Measurements from ENCODE around the gene NEK6.

The NEK6 gene

DNA sequence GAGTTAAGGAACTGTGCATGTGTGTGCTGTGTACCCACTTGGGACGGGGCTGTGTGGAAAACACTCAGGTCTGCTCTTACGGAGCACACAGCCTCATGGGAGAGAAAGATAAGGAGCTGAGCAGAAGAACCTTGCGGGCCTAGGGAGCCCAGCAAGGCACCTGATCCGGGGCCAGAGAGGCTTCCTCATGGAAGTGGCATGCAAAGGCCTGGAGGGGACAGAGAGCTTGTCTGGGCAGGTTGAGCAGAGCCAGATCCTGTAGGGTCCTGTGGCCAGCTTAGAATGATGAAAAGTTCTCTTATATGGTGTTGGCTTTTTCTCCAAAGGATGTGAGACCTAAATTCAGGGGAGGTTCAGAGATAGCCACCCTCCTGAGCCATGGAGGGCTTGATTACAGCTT, 45.2 kb downstream of the NEK6 start:
- TF ChIP-seq, protein P1, sequence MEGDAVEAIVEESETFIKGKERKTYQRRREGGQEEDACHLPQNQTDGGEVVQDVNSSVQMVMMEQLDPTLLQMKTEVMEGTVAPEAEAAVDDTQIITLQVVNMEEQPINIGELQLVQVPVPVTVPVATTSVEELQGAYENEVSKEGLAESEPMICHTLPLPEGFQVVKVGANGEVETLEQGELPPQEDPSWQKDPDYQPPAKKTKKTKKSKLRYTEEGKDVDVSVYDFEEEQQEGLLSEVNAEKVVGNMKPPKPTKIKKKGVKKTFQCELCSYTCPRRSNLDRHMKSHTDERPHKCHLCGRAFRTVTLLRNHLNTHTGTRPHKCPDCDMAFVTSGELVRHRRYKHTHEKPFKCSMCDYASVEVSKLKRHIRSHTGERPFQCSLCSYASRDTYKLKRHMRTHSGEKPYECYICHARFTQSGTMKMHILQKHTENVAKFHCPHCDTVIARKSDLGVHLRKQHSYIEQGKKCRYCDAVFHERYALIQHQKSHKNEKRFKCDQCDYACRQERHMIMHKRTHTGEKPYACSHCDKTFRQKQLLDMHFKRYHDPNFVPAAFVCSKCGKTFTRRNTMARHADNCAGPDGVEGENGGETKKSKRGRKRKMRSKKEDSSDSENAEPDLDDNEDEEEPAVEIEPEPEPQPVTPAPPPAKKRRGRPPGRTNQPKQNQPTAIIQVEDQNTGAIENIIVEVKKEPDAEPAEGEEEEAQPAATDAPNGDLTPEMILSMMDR (IDR thresholded peaks at IDR 0.05; ENCODE audit: low read depth, low read length): no peak
- TF ChIP-seq EZH2phosphoT487 (IDR thresholded peaks at IDR 0.05; ENCODE audit: low read depth): no peak
- Histone ChIP-seq H2AFZ (ENCODE audit: low read depth, low read length) (no peak overlapping the region), H3K4me3 (ENCODE audit: low read length) (no peak overlapping the region), H3K79me2 (ENCODE audit: low read length) (peaks cover 98% of the 10 kb centered on the region), H3K4me1 (ENCODE audit: low read length) (no peaks in the 10 kb centered on the region), H3K27me3 (ENCODE audit: low read depth, low read length) (no peaks in the 10 kb centered on the region), H3K27ac (ENCODE audit: low read length) (no peak overlapping the region), H3K36me3 (replicated peaks; ENCODE audit: low read depth, low read length) (peaks cover 56% of the 10 kb centered on the region), H3K9ac (ENCODE audit: low read length) (no peak overlapping the region), H3K9me3 (ENCODE audit: insufficient read depth, low read length) (no peaks in the 10 kb centered on the region), H3K4me2 (ENCODE audit: low read length) (no peak overlapping the region), H4K20me1 (ENCODE audit: insufficient read depth, low read length) (peaks cover 98% of the 10 kb centered on the region)

DNA sequence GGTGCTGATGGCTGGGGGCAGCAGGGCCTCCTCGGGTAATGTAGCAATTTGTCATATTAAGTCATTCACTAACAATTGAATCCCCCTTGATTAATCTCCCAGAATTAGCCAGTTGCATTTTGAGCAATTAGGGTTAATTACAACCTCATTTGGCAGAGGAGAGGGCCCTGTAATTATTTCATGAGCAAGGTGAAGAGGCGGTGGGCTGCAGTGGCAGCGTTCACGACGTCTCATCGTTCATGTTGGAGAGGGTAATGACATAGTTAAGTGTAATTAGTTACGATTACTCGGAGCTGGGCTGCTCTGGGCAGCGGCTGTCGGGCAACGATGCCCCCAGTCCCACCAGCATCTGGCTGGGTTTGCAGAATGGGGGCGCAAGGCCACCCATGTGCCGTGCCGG, 46.0 kb downstream of the NEK6 start:
- H3K9me3 ChIP-seq (ENCODE audit: insufficient read depth, low read length): no peaks in the 10 kb centered on the region
- H3K36me3 ChIP-seq (replicated peaks; ENCODE audit: low read depth, low read length): peaks cover 55% of the 10 kb centered on the region
- no peak overlapping the region for H3K4me2 ChIP-seq (ENCODE audit: low read length)
- no peak overlapping the region for H2AFZ ChIP-seq (ENCODE audit: low read depth, low read length)
- no peaks in the 10 kb centered on the region for H3K4me1 ChIP-seq (ENCODE audit: low read length)
- TF ChIP-seq, protein P1 (IDR thresholded peaks at IDR 0.05; ENCODE audit: low read depth, low read length): no peak
- no peak for TF ChIP-seq EZH2phosphoT487 (IDR thresholded peaks at IDR 0.05; ENCODE audit: low read depth)
- peaks cover 95% of the 10 kb centered on the region for H3K79me2 ChIP-seq (ENCODE audit: low read length)
- no peaks in the 10 kb centered on the region for H3K27me3 ChIP-seq (ENCODE audit: low read depth, low read length)
- H3K4me3 ChIP-seq (ENCODE audit: low read length): no peak overlapping the region
- no peak overlapping the region for H3K9ac ChIP-seq (ENCODE audit: low read length)
- peaks cover 97% of the 10 kb centered on the region for H4K20me1 ChIP-seq (ENCODE audit: insufficient read depth, low read length)
- no peak overlapping the region for H3K27ac ChIP-seq (ENCODE audit: low read length)

DNA sequence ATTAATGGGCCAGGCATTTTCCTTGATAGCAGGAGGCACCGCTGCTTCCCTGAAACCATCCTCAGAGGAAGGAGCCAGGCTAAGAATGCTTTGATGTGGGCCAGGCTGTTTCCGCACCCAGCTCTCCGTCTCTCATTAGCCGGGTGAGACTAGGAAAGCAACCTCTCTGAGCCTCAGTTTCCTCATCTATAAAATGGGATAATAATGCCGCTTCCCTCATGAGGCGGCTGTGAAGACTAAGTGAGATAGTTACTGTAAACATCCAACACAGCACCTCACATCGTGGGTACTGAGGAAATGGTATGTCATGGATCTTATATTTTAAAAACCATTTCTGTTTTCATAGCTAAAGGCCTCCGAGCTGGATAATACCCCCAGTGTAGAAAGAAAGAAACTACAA, 46.5 kb downstream of the NEK6 start:
- Histone ChIP-seq H3K27ac (ENCODE audit: low read length) (no peak overlapping the region), H2AFZ (ENCODE audit: low read depth, low read length) (no peak overlapping the region), H4K20me1 (ENCODE audit: insufficient read depth, low read length) (peaks cover 97% of the 10 kb centered on the region), H3K79me2 (ENCODE audit: low read length) (peaks cover 95% of the 10 kb centered on the region), H3K4me3 (ENCODE audit: low read length) (no peak overlapping the region), H3K9me3 (ENCODE audit: insufficient read depth, low read length) (no peaks in the 10 kb centered on the region), H3K4me2 (ENCODE audit: low read length) (no peak overlapping the region), H3K9ac (ENCODE audit: low read length) (no peak overlapping the region), H3K36me3 (replicated peaks; ENCODE audit: low read depth, low read length) (peaks cover 58% of the 10 kb centered on the region), H3K27me3 (ENCODE audit: low read depth, low read length) (no peaks in the 10 kb centered on the region), H3K4me1 (ENCODE audit: low read length) (no peaks in the 10 kb centered on the region)
- TF ChIP-seq, protein P1 (IDR thresholded peaks at IDR 0.05; ENCODE audit: low read depth, low read length): no peak
- no peak for TF ChIP-seq EZH2phosphoT487 (IDR thresholded peaks at IDR 0.05; ENCODE audit: low read depth)

DNA sequence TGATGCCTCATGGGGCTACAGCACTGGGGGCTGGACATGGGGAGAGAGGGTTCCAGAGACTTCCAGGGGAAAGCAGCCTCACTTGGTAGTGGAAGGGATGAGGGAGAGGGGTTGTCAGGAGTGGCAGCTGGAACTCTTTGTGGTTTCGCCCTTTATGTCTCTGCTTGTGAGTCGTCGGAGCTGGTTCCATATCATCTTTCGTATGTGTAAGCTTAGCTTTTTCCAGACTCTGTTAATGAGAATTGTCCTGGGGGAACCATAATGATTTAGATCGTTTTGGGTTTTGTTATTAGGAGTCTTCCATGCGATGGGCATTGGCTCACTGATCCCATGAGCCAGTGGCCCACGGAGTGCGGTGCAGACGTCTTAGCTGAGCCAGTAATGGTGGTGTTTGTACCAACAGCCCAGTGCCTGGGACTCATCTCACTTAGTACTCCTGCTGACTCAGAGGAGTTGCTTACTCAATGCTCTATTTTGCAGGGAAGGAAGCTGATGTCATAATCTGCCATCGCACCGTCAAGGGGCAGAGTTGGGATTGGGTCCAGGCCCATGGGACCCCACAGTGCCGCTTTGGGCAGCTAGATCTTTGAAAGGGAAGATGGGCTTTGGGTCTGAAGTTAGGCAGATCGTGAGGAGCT, 48.5 kb downstream of the NEK6 start:
- H3K4me2 ChIP-seq (ENCODE audit: low read length): no peak overlapping the region
- no peak overlapping the region for H2AFZ ChIP-seq (ENCODE audit: low read depth, low read length)
- H3K36me3 ChIP-seq (replicated peaks; ENCODE audit: low read depth, low read length): peaks cover 75% of the 10 kb centered on the region
- H3K79me2 ChIP-seq (ENCODE audit: low read length): peaks cover 95% of the 10 kb centered on the region
- no peaks in the 10 kb centered on the region for H3K4me1 ChIP-seq (ENCODE audit: low read length)
- no peak overlapping the region for H3K9ac ChIP-seq (ENCODE audit: low read length)
- H3K4me3 ChIP-seq (ENCODE audit: low read length): no peak overlapping the region
- H3K27me3 ChIP-seq (ENCODE audit: low read depth, low read length): no peaks in the 10 kb centered on the region
- TF ChIP-seq, protein P1 (IDR thresholded peaks at IDR 0.05; ENCODE audit: low read depth, low read length): no peak
- no peak for TF ChIP-seq EZH2phosphoT487 (IDR thresholded peaks at IDR 0.05; ENCODE audit: low read depth)
- peaks cover 97% of the 10 kb centered on the region for H4K20me1 ChIP-seq (ENCODE audit: insufficient read depth, low read length)
- H3K27ac ChIP-seq (ENCODE audit: low read length): no peak overlapping the region
- no peaks in the 10 kb centered on the region for H3K9me3 ChIP-seq (ENCODE audit: insufficient read depth, low read length)
